ENCODE measurements around the gene TSHZ3. TPM values are rescaled to one million over a fixed set of nuclear protein-coding genes. Genes with fewer than 3 reads are reported as not detected.
A peak's percentile ranks its signal among the peaks of the same experiment; 100 is the strongest.

TSHZ3 gene
- total RNA-seq, 1 donor: 10.8 TPM

DNA sequence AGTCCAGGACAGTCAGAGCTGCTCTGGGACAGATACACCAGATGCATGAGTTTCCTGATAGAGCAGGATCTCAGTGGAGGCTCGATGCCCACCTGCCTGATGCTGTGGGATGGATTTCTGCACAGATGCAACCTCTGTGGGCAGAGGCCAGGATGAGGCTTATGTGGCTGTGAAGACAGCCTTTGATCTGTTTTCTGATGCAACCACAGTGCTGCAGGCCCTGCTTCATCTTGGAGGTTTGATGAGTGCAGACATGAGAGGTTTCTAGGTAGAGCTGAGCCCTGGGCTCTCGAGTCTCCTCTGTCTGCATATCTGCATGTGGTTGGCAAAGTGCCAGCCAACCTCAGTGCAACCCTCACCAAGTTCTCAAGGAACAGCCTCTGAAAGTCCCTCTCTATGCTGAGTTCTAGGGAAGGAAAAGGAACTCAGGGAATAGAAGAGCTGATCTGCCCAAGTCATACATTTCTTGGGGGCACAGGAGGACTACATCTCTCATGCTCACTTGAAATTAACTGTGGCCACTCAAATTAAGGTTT is 23.1 kb upstream of the TSHZ3 start:
- H3K4me3 ChIP-seq (ENCODE audit: low read depth, low read length): no peak overlapping the region
- TF ChIP-seq, protein P1, sequence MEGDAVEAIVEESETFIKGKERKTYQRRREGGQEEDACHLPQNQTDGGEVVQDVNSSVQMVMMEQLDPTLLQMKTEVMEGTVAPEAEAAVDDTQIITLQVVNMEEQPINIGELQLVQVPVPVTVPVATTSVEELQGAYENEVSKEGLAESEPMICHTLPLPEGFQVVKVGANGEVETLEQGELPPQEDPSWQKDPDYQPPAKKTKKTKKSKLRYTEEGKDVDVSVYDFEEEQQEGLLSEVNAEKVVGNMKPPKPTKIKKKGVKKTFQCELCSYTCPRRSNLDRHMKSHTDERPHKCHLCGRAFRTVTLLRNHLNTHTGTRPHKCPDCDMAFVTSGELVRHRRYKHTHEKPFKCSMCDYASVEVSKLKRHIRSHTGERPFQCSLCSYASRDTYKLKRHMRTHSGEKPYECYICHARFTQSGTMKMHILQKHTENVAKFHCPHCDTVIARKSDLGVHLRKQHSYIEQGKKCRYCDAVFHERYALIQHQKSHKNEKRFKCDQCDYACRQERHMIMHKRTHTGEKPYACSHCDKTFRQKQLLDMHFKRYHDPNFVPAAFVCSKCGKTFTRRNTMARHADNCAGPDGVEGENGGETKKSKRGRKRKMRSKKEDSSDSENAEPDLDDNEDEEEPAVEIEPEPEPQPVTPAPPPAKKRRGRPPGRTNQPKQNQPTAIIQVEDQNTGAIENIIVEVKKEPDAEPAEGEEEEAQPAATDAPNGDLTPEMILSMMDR (IDR thresholded peaks at IDR 0.05; ENCODE audit: insufficient read depth, low read depth, low read length): no peak
- DNase-seq (ENCODE audit: low read depth): no peak

DNA sequence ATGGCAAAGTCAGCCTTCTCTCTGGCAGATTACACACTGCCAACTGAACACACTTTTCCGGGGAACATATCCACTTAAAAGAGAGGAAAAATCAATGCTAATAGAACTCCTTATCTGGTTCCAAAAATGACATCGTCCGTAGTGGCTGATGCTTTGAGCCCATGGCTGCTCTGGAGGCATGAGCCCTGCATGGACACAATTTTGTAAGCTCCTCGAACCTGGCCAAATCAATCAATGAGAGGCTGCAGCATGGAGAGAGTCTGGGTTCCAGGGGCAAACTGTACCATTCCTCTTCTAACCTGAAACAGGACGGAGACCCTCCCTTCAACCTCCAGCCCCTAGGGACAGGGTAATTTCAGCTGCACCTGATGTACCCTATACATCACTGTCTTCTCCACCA is 21.0 kb upstream of the TSHZ3 start:
- DNase-seq (ENCODE audit: low read depth): no peak
- TF ChIP-seq, protein P1 (IDR thresholded peaks at IDR 0.05; ENCODE audit: insufficient read depth, low read depth, low read length): no peak
- no peak overlapping the region for H3K4me3 ChIP-seq (ENCODE audit: low read depth, low read length)

DNA sequence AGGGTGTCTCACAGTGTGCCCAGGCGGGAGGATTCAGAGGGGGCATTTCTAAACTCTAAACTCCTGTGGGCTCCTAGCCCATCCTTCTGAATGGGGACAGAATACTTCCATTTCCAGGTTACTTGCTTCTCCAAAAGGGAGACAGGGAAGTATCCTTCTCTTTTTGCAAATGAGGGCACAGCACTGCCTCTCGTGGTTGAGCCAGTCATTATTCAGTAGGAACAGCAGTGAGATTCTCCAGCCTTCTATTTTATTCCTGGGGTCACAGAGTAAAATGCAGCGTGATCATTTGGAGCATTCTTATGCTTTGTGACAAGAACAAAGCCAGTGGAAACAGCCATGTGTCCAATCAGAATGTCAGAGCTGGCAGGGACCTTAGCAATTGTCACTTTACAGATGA is 15.7 kb upstream of the TSHZ3 start:
- no peak overlapping the region for H3K4me3 ChIP-seq (ENCODE audit: low read depth, low read length)
- TF ChIP-seq, protein P1 (IDR thresholded peaks at IDR 0.05; ENCODE audit: insufficient read depth, low read depth, low read length): no peak
- no peak for DNase-seq (ENCODE audit: low read depth)

DNA sequence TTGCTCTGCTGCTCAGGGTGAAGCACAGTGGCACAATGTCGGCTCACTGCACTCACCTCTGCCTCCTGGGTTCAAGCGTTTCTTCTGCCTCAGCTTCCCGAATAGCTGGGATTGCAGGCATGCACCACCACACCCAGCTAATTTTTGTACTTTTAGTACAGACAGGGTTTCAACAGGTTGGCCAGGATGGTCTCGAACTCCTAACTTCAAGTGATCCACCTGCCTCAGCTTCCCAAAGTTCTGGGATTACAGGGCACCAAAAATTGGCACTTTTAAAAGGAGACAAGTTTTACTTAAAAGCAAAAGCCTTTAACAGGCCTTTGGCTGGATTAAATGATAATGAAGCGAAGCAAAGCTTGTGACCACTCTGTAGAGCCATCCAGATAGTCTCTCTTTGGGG is 12.5 kb upstream of the TSHZ3 start:
- TF ChIP-seq, protein P1 (IDR thresholded peaks at IDR 0.05; ENCODE audit: insufficient read depth, low read depth, low read length): no peak
- no peak for DNase-seq (ENCODE audit: low read depth)
- no peak overlapping the region for H3K4me3 ChIP-seq (ENCODE audit: low read depth, low read length)

DNA sequence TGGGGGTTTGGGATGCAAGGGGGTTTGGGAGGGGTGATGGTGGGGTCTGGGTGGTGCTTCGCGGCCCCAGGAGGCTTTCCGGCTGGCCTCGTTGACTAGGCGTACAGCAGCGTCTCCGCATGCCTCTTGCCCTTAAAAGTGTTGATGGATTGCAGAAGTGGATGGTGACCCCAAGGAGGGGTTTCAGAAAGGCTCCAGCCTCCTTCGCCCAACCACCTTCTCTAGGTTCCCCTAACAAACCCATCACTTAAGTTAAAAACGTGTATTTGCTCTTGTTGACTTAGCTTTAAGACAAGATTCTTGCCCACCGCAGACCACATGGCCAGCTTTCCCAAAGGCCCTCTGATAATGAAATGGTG is 8.1 kb upstream of the TSHZ3 start:
- no peak for DNase-seq (ENCODE audit: low read depth)
- TF ChIP-seq, protein P1 (IDR thresholded peaks at IDR 0.05; ENCODE audit: insufficient read depth, low read depth, low read length): no peak
- H3K4me3 ChIP-seq (ENCODE audit: low read depth, low read length): no peak overlapping the region

DNA sequence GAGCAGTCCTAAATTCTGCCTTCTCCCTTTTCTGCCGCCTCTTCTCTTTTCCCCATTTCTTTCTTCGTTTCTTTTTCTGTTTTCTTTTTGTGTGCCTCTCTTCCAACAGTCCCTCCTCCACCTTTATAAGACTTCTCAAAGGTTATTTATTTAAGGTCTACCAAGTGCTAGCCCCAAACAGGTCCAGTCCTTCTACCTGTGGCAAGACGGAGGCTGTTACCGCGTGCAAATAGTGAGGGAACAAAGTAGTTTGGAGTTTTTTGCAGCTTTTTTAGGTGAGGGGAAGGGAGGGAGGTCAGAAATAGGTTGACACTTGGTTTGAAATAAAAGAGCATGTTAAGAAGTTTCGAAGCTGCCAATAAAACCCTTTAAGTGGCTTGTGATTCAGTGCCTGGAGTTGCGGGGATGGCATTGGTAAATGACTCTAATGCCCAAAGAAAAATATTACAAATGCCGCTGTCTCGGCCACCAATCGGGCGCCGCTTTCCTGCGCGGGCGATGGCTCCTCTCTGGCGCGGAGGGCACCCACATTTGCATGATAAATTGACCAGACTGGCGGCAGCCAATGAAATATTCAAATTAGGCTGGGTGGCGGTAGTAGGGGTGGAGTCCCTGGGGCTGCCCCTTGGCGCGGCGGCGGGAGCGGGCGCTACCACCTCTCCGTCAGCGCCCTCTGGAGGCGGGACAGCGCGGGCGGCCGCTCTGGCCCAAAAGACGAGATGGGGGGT is 7.5 kb upstream of the TSHZ3 start:
- TF ChIP-seq, protein P1 (IDR thresholded peaks at IDR 0.05; ENCODE audit: insufficient read depth, low read depth, low read length): peak; percentile 25
- DNase-seq (ENCODE audit: low read depth): no peak
- no peak overlapping the region for H3K4me3 ChIP-seq (ENCODE audit: low read depth, low read length)
